ENCODE measurements around the gene FABP3. TPM values are rescaled to one million over a fixed set of nuclear protein-coding genes. Genes with fewer than 3 reads are reported as not detected.

The FABP3 gene
- polyA plus RNA-seq, 10 donors: 106 to 214 (median 167) TPM

DNA sequence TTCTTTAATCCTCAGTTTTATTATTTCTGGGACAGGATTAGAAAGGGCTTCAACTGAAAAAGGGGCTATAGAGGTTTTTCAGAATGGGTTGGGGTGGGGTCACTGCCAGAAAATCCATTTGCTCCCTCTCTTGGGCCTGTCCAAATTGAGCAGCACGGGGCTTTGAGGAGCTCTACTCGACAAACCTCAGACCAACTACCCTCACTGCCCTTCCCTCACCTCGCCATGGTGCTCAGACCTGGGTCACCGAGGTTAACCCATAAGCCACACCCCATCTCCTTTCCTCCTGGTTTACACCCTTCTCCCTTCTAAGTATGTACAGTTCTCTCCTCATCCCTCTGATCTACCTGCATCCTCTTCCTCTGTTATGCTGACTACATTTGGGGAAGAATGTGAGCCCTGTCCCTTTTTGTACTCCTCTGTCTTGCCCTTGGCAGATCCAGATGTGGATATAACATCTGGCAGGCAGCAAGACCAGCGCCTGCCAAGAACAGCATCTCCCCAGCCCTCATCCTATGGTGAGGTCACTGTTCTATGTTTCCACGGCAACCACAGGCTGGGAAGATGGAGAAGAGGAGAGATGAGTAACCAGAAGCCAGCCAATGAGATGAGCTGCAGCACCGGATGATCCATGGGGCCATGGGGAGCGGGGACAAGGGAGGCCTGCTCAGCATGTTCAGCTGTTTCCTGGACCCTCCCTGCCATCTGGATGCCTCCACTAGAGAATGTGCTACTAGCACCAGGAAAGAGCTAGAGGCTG is 3.7 kb upstream of the FABP3 start:
- peak; percentile 91 to 96 (median 92) for DNase-seq

DNA sequence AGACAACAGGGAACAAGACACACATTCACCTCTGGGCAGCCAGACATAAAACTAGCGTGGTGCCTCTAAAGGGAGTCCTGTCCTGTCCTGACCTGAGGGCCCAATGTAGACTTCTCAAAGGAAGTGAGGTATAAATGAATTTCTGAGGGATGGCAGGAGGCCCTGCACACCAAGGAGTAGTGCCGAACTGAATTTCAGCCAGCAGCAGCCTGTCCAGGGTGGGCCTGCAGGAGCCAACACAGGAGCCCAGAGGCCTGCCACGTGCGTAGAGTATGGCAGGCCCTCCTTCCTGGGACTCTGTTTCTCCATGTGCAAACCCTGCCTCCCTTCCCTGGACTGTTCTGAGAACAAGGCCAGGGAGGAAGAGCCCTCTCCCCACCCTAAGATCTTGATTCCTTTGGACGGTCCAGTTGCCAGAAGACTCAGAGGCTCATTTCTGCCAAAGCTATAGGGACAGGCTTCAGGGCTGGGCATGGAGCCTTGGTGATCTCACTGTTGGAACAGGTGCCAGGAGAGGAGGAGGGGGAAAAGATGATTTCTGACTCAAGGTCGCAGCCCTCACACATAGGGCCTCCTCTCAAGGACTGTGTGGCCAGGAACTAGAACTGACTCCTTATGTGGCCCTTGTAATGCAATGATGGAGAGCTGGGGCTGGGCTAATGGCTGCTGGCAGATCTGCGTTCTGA is 1.8 kb upstream of the FABP3 start:
- peak; percentile 78 to 94 (median 93) for DNase-seq

DNA sequence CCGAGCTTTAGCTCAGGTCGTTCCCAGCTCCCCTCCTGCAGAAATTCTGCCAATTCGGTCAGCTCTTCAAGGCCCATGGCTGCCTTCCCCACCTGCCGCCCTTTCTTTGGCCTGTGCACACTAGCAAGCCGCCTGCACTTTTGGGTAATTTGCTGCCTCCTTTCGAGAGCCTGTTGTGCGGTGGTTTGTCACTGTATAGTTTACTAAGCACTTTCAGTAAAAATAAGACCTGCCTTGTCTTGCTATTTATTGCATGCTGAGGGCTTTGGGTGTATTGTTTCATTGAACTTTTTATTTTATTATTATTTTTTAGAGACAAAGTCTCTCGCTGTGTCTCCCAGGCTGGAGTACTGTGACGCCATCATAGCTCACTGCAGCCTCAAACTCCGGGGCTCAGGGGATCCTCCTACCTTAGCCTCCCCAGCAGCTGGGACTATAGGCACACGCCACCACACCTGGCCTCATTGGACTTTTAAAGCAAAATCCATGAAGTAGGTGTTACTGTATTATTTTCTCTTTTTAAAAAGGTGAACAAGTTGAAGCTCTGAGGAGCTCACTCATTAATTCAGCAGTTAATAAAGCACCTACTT is 1.1 kb upstream of the FABP3 start:
- DNase-seq: no peak

DNA sequence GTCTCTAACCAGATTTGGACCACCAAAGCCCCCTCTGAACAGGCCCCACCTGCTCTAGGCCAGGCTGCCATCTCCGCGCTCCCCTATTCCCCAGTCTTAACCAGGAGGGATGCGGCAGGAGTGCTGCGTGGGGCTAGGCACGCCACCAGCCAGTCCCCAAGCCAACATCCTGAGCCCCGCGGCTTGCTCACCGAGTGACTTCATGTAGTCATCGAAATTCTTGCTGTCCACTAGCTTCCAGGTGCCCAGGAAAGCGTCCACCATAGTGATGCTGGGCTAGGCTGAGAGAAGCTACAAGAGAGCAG is 173 bp downstream of the FABP3 start:
- no peak for DNase-seq

DNA sequence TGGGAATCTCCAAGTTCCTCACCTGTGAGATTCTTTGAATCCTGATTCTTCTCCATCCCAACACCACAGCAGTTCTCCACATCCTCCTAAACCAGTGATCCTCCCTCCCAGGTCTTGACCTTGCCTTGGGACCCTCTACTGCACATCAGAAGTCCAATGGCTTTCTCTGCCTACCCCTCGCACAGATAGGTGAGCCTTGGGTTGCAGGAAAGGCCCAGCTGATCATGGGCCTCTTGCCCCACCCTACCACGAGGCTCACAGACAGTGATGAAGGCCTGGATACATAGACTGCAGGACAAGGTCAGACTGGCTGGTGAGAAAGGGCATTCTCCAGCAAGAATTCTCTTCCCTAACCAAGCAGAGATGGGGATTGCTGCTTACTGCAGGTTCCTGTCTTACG is 825 bp downstream of the FABP3 start:
- no peak for DNase-seq

DNA sequence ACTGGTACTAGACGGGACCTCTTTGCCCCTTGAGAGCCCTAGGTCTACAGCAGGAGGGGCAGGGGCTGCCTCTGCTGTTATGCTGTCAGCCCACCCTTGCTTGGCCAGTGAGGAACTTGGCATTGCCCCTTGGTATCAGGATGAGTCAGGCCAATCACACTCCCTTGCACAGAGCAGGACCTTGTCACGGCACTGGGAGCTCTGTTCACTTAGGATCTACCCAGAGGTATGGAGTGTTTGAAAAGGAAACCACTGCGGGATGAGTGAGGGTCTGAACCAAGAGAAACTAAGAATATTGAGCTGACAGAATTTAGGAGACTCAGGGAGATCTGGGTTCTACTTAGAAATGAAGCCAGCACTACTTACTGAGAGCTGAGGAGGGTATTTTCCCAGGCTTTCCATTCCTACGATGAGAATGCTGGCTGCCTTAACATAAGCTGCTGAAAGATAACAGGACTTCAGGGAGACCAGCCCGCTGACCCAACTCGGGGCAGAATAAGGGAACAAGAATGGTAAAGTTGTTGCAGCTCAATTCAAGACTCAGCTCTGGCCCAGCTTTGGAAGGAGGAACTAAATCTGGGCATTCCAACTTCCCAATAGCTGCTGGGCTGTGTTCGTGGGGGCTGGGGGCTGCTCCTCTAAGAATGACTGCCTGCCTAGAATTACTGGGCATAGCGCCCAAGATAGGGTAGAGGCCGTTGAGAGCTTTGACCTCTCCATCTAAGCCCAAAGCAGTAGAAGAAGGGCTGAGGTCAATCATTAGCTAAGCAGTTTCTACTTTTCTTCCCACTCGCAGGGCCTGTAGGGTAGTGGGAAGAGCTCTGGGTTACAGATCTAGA is 1.5 kb downstream of the FABP3 start:
- DNase-seq: peak in 1 of 3 donors; percentile 30

DNA sequence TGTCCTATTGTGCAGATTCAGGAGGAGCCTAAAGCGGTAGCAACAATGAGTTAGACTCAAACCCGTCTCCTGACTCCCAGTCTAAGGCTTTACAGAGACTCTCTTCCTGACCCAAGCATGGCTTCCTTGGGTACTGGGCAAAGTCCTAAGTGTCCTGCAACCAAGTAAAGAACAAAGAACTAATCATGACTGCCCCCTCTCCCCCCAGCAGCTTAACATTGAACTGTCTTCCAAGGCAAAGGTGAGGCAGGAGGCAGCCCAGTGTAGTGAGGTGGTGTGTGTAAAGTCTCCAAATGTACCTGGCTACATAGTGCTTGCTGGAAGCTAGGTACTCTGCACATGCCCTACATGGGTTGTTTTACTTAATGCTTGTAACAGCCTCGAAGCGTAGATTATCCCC is 2.3 kb downstream of the FABP3 start:
- no peak for DNase-seq

DNA sequence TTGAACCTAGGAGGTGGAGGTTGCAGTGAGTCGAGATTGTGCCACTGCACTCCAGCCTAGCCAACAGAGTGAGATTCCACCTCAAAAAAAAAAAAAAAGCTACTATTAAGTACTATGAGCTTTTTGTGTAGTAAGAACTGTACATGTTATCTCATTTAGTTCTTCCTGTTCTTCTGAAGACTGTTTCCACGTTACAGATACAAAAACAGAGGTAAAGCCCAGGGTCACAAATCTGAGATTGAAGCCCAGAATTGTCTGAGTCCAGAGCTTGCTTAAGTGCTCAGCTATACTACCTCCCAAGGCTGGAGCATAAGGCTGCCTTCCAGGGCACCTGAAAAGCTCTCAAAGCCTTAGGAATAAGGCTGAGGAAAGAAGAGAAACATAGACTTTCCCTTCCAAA is 2.9 kb downstream of the FABP3 start:
- no peak for DNase-seq

DNA sequence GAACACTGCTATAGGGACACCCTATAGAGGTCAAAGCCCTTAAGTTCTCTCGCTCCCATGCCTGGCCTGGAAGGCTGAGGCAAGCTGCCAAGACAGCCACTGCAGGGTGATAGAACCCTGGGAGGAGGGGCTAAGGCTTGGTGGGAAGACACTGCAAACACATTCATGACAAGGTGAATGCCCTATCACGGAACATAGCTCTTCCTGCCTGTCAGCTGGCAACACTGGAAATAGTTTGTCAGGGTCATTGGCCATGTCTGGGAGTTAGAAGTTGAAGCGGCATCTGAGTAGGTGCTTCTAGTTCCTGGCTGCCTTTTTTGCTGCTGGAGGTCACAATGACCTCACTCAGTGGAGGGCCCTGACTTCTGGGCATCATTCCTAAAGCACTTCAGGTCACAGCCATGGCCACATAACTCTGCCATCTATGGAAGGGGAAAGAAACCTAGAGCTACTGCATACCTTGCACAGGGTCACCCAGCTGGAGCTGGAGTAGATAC is 4.2 kb downstream of the FABP3 start:
- no peak for DNase-seq

DNA sequence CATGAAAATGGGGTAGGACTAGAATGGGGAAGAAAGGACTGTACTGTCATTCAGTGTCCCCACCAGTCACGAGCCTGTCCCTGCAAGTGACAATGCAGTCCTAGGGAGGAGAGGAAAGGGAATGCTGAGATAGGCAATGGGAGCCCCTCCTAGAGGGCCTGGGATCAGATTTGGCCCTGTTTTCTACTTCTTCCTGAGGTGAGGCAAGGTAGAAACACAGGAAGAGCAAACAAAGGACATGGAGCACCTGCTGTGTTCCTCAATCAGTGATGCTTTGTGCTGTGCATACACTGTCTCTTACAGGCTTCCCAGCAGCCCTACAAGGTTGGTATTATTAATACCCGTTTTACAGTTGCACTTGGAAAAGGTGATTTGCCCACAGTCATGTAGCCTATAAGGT is 6.1 kb downstream of the FABP3 start:
- no peak for DNase-seq

DNA sequence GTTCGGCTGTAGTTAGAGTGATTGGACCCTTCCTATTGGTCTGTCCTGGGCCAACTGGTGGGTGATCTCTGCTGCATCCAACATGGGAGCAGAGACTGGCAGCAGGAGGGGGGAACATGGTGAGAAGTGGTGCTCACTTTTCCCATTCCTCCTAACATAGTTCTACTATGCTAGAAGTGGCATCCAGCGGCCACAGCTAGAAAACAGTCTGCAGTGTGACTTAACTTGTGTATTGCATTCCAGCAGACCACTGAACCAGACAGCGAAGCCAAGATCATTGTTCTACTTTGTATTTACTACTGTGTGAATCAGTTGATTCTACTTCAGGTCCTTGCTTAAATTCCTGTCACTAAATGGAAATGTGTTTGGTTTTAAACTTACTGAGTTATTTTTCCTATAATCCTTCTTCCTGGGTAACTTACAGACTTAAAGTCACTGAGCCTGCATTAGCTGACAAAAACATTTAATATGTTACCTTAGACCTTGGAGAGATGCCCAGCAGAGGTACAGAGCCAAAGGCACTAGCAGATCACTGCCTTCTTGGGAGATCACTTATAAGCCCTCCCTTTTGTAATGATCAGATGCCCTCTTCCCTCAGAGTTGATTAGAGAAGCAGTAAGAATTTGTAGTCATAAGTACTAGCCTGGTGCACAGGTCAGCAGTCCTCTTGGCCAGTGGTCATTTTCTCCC is 8.2 kb downstream of the FABP3 start:
- no peak for DNase-seq

DNA sequence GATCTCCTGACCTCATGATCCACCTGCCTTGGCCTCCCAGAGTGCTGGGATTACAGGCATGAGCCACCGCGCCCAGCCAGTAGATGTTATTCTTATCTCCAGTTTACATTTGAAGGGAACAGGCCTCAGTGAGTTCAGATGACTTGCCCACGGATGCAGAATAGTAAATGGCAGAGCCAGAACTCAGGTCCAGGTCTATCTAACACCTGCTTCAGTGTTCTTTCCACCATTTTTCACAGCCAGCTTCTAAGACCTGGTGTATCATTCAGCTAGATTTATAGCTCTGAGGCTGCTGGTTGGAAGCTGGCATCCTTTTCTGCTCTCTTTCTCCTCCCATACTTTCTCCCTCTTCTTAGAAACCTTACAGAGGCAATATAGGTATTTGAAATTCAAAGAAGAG is 10.8 kb downstream of the FABP3 start:
- no peak for DNase-seq

DNA sequence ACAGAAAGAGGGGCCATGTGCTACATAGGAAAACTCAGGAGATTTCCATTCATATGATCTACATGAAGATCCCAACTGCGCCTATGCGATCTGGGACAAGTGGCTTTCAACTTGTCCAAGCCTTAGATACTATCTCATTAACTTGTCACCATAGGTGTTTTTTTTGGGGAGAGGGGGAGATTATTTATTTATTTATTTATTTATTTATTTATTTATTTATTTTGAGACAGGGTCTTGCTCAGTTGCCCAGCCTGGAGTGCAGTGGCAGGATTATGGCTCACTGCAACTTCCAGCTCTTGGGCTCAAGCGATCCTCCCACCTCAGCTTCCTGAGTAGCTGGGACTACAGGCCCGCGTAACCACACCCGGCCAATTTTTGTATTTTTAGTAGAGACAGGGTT is 11.3 kb downstream of the FABP3 start:
- no peak for DNase-seq

DNA sequence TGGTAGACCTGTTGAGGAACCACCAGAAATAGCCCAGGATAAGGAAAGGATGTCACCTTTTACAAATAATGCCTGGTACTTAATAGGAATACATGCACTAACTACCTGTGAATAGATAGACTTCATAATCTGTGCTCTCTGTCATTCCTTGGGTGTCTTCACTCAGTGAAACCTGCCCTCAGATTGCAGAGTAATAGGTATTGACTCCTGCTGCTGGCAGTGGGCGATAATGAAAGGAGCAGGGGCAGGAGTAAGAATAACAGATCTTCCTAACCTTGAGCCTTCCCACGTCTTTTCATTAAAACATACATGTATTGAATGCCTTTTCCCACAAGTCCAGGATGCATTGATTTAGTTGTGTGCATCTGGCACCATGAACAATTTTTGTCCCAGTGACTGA is 16.4 kb downstream of the FABP3 start:
- DNase-seq: no peak

DNA sequence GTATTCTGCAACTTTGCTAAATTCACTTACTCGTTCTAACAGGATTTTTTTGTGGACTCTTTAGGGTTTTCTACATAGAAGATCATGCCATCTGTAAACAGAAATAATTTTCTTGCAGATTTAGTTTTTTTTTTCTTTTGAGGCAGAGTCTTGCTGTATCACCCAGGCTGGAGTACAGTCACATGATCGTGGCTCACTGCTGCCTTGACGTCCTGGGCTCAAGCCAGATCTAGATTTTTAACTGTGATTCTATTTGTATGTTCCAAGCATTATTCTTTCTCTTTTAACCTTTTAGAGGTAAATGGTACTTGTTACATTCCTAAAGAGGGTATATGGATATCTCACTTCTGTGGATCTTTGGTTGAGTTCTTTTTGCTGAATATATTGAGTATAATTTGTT is 18.6 kb downstream of the FABP3 start:
- DNase-seq: no peak

DNA sequence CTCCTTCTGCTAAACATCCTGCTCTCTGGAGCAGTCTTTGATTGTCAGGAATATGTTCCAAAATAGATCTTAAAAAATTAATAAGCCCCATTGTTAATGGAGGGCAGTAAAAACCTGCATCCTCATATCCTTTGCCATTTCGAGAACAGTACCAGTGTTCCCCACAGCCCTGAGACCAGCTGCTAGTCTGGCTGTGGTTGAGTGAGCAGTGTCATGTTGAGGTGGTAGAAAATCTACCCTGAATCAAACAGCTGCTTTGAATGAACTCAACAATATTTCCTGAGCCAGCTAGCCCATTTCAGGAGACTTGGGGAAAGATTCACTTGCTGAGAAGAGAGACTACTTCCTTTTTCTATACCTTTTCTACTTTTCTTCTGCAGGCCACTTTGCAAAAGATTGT is 24.4 kb downstream of the FABP3 start:
- DNase-seq: no peak

DNA sequence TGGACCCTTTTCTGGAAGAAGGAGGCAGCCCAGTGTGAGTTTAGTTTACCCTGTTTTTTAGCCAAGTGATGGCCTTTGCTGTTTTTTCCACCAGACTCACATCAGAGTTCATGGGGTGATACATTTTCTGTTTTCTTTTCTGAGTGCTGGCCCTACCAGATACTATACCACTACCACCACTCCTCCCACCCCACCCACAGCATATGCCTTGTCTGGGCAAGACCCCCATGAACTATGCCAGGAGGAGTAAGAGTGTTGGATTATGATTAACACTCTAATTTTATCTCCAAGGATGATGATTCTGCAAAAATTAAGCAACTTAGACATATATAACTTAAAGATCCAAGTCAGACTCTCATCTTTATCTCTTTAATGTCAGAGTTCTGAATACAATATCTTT is 26.1 kb downstream of the FABP3 start:
- DNase-seq: no peak

DNA sequence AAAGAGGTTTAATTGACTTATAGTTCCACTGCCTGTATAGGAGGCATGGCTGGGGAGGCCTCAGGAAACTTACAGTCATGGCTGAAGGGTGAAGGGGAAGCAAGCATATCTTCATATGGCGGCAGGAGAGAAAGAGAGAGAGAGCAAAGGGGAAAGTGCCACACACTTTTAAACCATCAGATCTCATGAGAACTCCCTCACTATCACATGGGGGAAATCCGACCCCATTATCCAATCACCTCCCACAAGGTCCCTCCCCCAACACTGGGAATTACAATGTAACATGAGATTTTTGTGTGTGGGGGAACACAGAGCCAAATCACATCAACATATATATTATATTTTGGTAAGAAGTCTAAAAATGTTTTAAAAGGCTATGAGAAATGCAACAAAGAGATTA is 27.2 kb downstream of the FABP3 start:
- no peak for DNase-seq

DNA sequence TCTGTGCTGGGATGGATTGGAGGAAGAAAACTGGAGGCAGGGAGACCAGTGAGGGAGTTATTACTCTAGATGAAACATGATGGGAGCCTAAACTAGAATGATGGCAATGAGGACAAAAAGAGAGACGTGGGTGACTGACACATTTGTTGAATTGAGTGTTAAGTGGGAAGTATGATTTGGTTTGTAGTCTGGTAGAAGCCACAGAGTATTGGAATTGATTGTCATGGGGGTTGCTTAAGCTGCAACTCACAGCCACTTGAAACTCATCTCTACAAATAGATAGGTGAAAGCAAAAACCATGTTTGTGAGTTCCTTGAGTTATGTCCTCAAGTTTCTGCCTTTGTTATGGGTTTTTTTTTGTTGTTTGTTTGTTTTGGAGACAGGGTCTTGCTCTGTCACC is 28.4 kb downstream of the FABP3 start:
- DNase-seq: no peak

DNA sequence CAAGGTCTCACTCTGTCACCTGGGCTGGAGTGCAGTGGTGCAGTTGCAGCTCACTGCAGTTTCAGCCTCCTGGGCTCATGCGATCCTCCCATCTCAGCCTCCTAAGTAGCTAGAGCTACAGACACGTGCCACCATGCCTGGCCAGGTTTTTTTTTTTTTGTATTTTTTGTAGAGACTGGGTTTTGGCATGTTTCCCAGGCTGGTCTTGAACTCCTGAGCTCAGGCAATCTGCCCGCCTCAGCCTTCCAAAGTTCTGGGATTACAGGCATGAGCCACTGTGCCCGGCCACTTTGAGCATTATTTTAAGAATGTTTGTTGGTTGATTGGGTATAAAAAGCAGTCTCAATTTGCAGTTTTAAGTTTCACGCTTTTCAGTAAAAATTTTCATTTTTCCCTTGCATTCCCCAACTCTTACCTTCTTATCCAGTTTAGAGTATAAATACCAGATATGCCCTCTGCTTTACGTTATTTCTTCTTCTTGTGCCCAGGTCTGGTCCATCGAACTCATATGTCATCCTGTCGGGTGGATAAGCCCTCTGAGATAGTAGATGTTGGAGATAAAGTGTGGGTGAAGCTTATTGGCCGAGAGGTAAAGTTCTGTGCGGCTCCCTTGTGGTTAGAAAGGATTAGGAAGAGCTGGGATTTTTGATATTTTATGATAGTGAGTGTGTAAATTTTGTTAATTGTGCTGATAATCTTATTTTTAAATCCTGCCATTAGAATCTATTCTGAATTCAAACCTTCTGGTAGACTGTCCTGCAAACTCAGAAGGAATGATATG is 36.0 kb downstream of the FABP3 start:
- no peak for DNase-seq

DNA sequence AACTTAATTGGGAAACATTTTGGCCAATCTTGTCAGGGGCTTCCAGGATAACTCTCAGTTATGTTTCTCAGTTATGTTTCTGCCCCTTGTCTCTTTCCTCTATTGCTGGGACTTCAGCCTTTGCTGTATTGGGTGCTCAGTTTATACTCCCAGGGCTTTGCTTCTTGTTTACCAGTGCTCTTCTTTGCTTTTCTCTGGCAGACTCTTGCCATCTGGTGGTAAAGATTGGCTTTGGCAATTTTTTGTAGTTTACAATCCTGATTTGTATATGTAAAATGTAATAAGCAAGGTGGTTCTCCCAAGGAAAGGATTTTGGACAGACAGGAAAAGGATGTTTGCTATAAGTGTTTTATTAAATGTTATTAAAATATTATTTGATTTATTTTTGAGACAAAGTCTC is 37.9 kb downstream of the FABP3 start:
- DNase-seq: peak in 2 of 3 donors; percentile 11 to 30

Data from muscle of back (tissue), 11 donors.